ENCODE data around the gene WDR27.
"Not testable (repeated sequence)": the region's sequence is repeated elsewhere in the genome, so short reads cannot be mapped to it uniquely, and the experiment has no call there.

WDR27 gene

GRCh38 chr6:169618526-169619490 lies 83.0 kb downstream of the WDR27 start:
- no peak overlapping the region for H3K4me3 ChIP-seq (ENCODE audit: low read depth, low read length)

- H3K4me3 ChIP-seq (ENCODE audit: low read depth, low read length) = no peak overlapping the region
Measured at GRCh38 chr6:169617562-169617961, 84.3 kb downstream of the WDR27 start.

DNA sequence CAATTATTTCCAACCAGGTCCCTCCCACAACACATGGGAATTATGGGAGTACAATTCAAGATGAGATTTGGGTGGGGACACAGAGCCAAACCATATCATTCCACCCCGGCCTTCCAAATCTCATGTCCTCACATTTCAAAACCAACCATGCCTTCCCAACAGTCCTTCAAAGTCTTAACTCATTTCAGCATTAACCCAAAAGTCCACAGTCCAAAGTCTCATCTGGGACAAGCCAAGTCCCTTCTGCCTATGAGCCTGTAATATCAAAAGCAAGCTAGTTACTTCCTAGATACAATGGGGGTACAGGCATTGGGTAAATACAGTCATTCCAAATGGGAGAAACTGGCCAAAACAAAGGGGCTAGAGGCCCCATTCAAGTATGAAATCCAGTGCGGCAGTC lies 93.2 kb downstream of the WDR27 start:
- not testable (repeated sequence) for H3K4me3 ChIP-seq (ENCODE audit: low read depth, low read length)

DNA sequence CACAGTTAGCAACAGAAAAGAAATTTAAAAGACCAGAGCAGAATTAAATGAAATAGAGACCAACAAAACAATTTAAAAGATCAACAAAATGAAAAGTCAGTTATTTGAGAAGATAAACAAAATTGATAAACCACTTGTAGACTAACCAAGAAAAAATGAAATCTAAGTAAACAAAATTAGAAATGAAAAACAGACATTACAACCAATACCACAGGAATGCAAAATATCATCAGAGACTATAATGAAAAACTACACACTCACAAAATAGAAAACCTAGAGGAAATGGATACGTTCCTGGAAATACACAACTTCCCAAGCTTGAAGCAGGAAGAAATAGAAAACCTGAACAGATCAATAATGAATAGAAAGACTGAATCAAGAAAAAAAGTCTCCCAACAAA lies 97.8 kb downstream of the WDR27 start:
- H3K4me3 ChIP-seq (ENCODE audit: low read depth, low read length) = no peak overlapping the region

- not testable (repeated sequence) for H3K4me3 ChIP-seq (ENCODE audit: low read depth, low read length)
Measured at GRCh38 chr6:169601129-169601528, 100.7 kb downstream of the WDR27 start.

GRCh38 chr6:169592558-169592957 lies 109.3 kb downstream of the WDR27 start:
- H3K4me3 ChIP-seq (ENCODE audit: low read depth, low read length) = no peak overlapping the region

DNA sequence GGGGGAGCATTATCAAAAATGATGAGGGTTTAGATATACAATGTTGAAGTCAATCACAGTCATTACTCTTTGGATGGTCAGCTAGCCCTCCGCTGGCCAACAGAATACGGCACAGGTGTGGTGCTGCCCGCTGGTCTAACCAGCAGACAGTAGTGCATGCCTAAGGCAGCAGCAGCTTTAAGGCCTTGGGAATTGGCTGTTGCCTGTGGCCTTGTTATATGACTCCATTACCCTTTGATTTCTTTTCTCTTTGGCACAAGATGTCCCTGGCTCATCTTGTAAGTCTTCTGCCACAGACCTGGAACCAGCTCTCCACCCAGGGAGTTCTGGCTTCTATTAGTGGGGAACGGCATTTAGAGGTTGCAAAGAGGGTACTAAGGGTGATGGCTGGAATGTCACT lies 110.2 kb downstream of the WDR27 start:
- H3K4me3 ChIP-seq (ENCODE audit: low read depth, low read length) = no peak overlapping the region

GRCh38 chr6:169590376-169590939 lies 111.4 kb downstream of the WDR27 start:
- H3K4me3 ChIP-seq (ENCODE audit: low read depth, low read length) = no peak overlapping the region

DNA sequence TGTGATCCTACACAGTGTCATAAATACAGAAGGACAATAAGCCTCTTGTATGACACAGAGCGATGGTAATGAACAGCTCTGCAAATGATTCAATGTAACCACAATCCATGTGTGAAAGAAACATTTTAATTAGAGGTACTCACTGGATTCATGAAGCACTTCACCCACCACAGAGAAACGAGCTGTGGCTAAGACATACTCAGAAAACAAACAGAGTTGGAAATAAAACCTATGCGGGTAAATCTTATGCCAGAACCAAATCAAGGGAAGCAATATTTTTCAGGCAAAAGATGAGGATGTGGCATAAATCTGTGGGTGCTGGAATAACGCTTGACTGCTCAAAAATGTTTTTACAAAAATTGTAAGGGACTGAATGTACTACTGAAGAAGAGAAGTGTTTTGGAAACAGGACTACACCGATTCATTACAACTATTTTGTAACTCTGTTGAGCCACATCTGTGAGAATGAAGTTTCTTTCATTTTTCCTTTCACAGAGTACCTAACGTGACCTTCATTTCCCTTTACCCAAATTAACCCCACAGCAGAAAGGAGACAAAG lies 112.1 kb downstream of the WDR27 start:
- H3K4me3 ChIP-seq (ENCODE audit: low read depth, low read length) = no peak overlapping the region

DNA sequence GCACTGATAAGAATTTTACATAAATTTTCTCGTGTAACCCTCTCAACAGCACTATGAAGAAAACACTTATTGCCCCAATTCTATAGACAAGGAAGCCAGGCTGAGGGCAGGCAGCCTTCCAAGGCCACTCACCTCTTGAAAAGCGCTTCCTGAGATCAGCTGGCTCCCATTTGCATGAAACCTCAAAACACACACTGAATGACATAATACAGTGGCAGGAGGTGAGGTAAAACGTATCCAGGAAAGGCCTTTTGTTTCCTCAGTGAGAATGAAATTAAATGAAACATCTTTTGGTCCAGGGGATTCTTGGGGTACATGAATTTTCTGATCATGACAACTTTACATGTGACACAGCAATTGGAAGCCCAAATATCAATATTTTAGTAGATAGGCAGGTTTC lies 112.5 kb downstream of the WDR27 start:
- no peak overlapping the region for H3K4me3 ChIP-seq (ENCODE audit: low read depth, low read length)

GRCh38 chr6:169587975-169588374 lies 113.9 kb downstream of the WDR27 start:
- no peak overlapping the region for H3K4me3 ChIP-seq (ENCODE audit: low read depth, low read length)

- H3K4me3 ChIP-seq (ENCODE audit: low read depth, low read length) = no peak overlapping the region
Measured at GRCh38 chr6:169583886-169584541, 117.8 kb downstream of the WDR27 start.

- H3K4me3 ChIP-seq (ENCODE audit: low read depth, low read length) = no peak overlapping the region
Measured at GRCh38 chr6:169579407-169580111, 122.3 kb downstream of the WDR27 start.

GRCh38 chr6:169577974-169578373 lies 123.9 kb downstream of the WDR27 start:
- no peak overlapping the region for H3K4me3 ChIP-seq (ENCODE audit: low read depth, low read length)

GRCh38 chr6:169577236-169577635 lies 124.6 kb downstream of the WDR27 start:
- H3K4me3 ChIP-seq (ENCODE audit: low read depth, low read length) = no peak overlapping the region

DNA sequence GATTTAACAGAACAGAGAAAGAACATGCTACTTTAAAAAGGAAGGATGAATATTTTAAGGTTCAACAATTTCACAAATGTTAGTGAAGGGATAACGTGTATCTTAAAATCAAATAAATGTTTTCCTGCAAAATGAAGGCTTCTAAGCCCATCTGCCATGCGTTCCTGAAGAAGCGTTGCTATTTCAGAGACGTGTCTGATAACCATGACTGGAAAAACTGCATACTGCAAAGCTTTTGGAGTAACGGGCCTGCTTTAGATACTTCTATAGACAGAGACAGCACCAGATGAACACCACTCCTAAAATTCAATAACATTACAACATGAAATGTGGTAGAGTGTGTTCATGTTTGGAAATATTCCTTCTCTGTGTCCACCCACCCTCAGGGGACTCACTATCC lies 126.0 kb downstream of the WDR27 start:
- H3K4me3 ChIP-seq (ENCODE audit: low read depth, low read length) = no peak overlapping the region

- no peak overlapping the region for H3K4me3 ChIP-seq (ENCODE audit: low read depth, low read length)
Measured at GRCh38 chr6:169575365-169575764, 126.5 kb downstream of the WDR27 start.

DNA sequence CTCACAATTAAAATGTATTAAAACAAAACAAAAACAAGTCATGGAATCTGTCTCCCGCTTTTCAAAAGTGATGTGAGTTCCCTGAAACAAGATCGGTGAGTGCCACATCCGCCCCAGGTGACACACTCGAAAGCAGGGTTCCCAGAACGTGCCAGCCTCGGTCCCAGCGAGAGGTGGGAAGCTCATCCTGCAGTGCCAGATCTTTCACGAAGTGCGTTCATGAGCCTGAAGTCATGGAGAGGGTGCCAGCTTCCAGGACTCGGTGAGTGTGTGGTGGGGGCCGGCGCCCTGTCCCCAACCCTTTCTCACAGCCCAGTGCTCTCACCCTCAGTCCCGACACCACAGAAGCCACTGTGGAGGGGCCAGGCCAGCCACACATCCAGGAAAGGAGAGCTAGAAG lies 127.4 kb downstream of the WDR27 start:
- no peak overlapping the region for H3K4me3 ChIP-seq (ENCODE audit: low read depth, low read length)

DNA sequence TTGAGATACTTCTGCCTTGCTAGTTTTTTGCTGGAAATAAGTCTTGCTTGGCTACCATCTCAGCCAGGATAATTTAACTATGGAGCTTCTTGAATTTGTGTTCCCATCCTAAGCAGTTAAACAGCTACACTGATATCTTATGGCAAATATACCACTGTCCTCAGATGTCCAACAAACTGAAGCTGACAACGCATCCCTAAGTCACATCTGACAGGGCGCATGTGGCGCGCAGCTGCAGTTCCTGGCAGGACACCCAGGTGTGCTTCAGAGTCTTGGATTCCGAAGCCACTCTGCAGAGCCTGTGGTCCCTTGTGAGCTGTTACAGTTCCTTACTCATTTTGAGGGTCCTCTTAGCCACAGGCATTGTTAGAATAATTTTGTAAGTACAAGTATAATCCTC lies 127.9 kb downstream of the WDR27 start:
- no peak overlapping the region for H3K4me3 ChIP-seq (ENCODE audit: low read depth, low read length)

GRCh38 chr6:169571123-169571962 lies 130.5 kb downstream of the WDR27 start:
- no peak overlapping the region for H3K4me3 ChIP-seq (ENCODE audit: low read depth, low read length)

All from iPS-11a (cell line).